Gastroesophageal sphincter (tissue), 4 donors: ENCODE data around the gene HRH1. TPM values are rescaled to one million over a fixed set of nuclear protein-coding genes. Genes with fewer than 3 reads are reported as not detected.

Source experiments
- ATAC-seq: fragments of 150-250 bp; one replicate; pipeline ENCODE4 v1.9.1; 2016; ENCODE audit warnings: mild to moderate bottlenecking, moderate library complexity
- H3K27ac ChIP-seq, 4 donors: fragments of 200-600 bp; sonication (generic) in 3 of 4; 1 replicate in 3 of 4; 2 replicates in 1 of 4; pipeline ENCODE4 v1.5.1; 2016 to 2019
- H3K27me3 ChIP-seq: fragments of 200-600 bp; sonication (generic); one replicate; pipeline ENCODE4 v1.5.1; 2019
- H3K36me3 ChIP-seq, 2 donors: fragments of 200-600 bp; sonication (generic); one replicate each; pipeline ENCODE4 v1.5.1; 2019; ENCODE audit warnings: control low read depth in 1 of 2
- H3K4me1 ChIP-seq, 3 donors: fragments of 200-600 bp; sonication (generic); 1 replicate in 2 of 3; 2 replicates in 1 of 3; pipeline ENCODE4 v1.5.1; 2016 to 2019; ENCODE audit warnings: control low read depth in 2 of 3
- H3K4me3 ChIP-seq, 2 donors: fragments of 200-600 bp; sonication (generic); one replicate each; pipeline ENCODE4 v1.5.1; 2019; ENCODE audit warnings: mild to moderate bottlenecking in 1 of 2, moderate library complexity in 1 of 2
- H3K9me3 ChIP-seq, 3 donors: fragments of 200-600 bp; sonication (generic); one replicate each; pipeline ENCODE4 v1.5.1; 2017 to 2019; ENCODE audit warnings: control low read depth in 2 of 3
- CTCF ChIP-seq, 4 experiments: fragments of 200-600 bp in 2 of 4; fragments of 450-650 bp in 2 of 4; sonication (generic) in 1 of 4; IDR thresholded peaks; one replicate each; pipeline ENCODE4 v1.5.1; 2017 to 2019; ENCODE audit warnings: antibody characterized with exemption in 4 of 4, mild to moderate bottlenecking in 2 of 4, moderate library complexity in 2 of 4
- EP300 ChIP-seq: sonication (generic); formaldehyde crosslinking; IDR thresholded peaks from one replicate; pipeline ENCODE4 v1.6.1; 2017; ENCODE audit warnings: antibody characterized with exemption, mild to moderate bottlenecking
- POLR2A ChIP-seq, 2 donors: fragments of 450-650 bp; IDR thresholded peaks; one replicate each; pipeline ENCODE4 v1.6.1; 2017; ENCODE audit warnings: antibody characterized with exemption in 2 of 2, mild to moderate bottlenecking in 2 of 2, moderate library complexity in 1 of 2
- POLR2AphosphoS5 ChIP-seq: sonication (generic); formaldehyde crosslinking; IDR thresholded peaks from one replicate; pipeline ENCODE4 v1.6.1; 2017; ENCODE audit warnings: antibody characterized with exemption
- WGBS, 2 donors: methylation state at CpG; one replicate each; pipeline ENCODE4 v1.1.5; 2018; ENCODE audit warnings: low coverage in 1 of 2; 5-methylcytosine and 5-hydroxymethylcytosine counted together
- total RNA-seq, 4 donors: library from RNA; depleted of rRNA; stranded (reverse); fragments of >200 nt; gene quantifications; one replicate each; pipeline ENCODE4 v1.1.0, GENCODE V29; 2016

HRH1 gene
- total RNA-seq, 4 donors from 2014 or later, result 1.6 to 14.4 (median 7.8) TPM

- no peaks in the 10 kb centered on the region for H3K36me3 ChIP-seq
- H3K27ac ChIP-seq, result no peak overlapping the region
- peaks cover 0 to 44% (median 10%) of the 10 kb centered on the region in 3 donors for H3K4me1 ChIP-seq
- H3K9me3 ChIP-seq, result no peaks in the 10 kb centered on the region
- WGBS, 2 donors, result 77 to 89% methylated on average over 6 to 7 of the region's 7 CpGs
- H3K4me3 ChIP-seq, result no peak overlapping the region
- peaks cover 14% of the 10 kb centered on the region for H3K27me3 ChIP-seq
- ATAC-seq, result no peak
- TF ChIP-seq CTCF (IDR thresholded peaks at IDR 0.05) (no peak), POLR2AphosphoS5 (no peak), EP300 (no peak), POLR2A (IDR thresholded peaks at IDR 0.05) (no peak)
Measured at GRCh38 chr3:11157421-11157820, 3.1 kb downstream of the HRH1 start.

GRCh38 chr3:11159421-11159904, 5.2 kb downstream of the HRH1 start:
- no peaks in the 10 kb centered on the region for H3K36me3 ChIP-seq
- peaks cover 0 to 35% (median 10%) of the 10 kb centered on the region in 3 donors for H3K4me1 ChIP-seq
- 14 to 25% methylated on average over 3 to 5 of the region's 5 CpGs for WGBS, 2 donors
- peaks cover 10% of the 10 kb centered on the region for H3K27me3 ChIP-seq
- H3K27ac ChIP-seq, result peak overlapping the region in 3 of 4 donors; percentile 32 to 58 (median 46)
- no peak overlapping the region for H3K4me3 ChIP-seq
- TF ChIP-seq CTCF (IDR thresholded peaks at IDR 0.05) (peak in 2 of 4 experiments; percentile 8 to 12), EP300 (no peak), POLR2A (IDR thresholded peaks at IDR 0.05) (no peak), POLR2AphosphoS5 (peak; percentile 13)
- no peaks in the 10 kb centered on the region for H3K9me3 ChIP-seq
- peak; percentile 80 for ATAC-seq

GRCh38 chr3:11161666-11162065, 7.4 kb downstream of the HRH1 start:
- H3K36me3 ChIP-seq, result no peaks in the 10 kb centered on the region
- ATAC-seq, result no peak
- TF ChIP-seq CTCF (IDR thresholded peaks at IDR 0.05), result no peak
- TF ChIP-seq POLR2A (IDR thresholded peaks at IDR 0.05), result no peak
- TF ChIP-seq EP300, result no peak
- TF ChIP-seq POLR2AphosphoS5, result no peak
- no peak overlapping the region for H3K27ac ChIP-seq
- H3K4me3 ChIP-seq, result no peak overlapping the region
- no peaks in the 10 kb centered on the region for H3K9me3 ChIP-seq
- WGBS, 2 donors, result 83 to 85% methylated on average over 2 to 3 of the region's 7 CpGs
- H3K4me1 ChIP-seq, result peaks cover 0 to 16% (median 2%) of the 10 kb centered on the region in 3 donors
- H3K27me3 ChIP-seq, result no peaks in the 10 kb centered on the region

- H3K27ac ChIP-seq, result no peak overlapping the region
- TF ChIP-seq CTCF (IDR thresholded peaks at IDR 0.05) (no peak), POLR2A (IDR thresholded peaks at IDR 0.05) (no peak), POLR2AphosphoS5 (no peak), EP300 (no peak)
- no peaks in the 10 kb centered on the region for H3K36me3 ChIP-seq
- peaks cover 0 to 16% (median 2%) of the 10 kb centered on the region in 3 donors for H3K4me1 ChIP-seq
- H3K4me3 ChIP-seq, result no peak overlapping the region
- no peak for ATAC-seq
- H3K27me3 ChIP-seq, result no peaks in the 10 kb centered on the region
- H3K9me3 ChIP-seq, result no peaks in the 10 kb centered on the region
- 84 to 86% methylated on average over 5 to 6 of the region's 6 CpGs for WGBS, 2 donors
Measured at GRCh38 chr3:11162401-11163345, 8.4 kb downstream of the HRH1 start.
